ENCODE results near the gene C19orf85. TPM values are rescaled to one million over a fixed set of nuclear protein-coding genes. Genes with fewer than 3 reads are reported as not detected.

The C19orf85 gene
- total RNA-seq, 1 experiment from 2014 or later: not detected

DNA sequence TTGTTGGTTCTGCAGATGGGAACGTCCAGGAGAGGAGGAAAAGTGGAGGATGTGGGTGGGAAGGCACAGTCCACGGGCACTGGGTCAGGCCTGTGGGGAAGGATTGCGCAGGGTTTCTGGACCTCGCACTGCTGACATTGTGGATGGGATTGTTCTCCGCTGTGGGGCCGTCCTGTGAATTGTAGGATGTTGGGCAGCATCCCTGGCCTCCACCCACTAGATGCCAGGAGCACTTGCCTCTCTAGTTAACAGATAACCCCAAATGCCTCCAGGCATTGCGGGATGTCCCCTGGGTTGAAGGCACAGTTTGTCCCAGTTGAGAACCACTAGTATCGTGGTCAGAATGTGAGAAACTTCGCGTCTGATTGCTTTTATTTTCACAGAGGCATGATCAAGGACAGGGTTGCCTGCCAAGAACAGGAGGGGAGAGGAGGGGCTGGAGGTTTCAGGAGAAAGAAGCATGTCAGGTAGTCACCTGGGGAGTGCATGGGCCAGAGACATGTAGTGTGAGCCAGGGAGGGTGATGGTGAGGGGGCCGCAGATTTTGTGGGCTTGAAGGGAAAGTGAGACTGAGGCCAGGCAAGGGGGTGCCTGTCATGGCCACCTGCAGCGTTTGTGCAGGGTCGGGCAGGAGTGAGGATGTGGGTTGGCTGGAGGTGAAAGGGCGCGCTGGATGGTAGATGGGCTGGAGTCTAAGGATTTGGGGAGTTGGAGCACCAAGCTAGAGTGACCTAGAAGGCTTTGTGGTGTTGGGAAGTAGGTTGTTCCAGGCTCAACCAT is 15.1 kb upstream of the C19orf85 start:
- CTCF ChIA-PET: interaction anchor here (0.9 kb wide), 1 partner anchor 12 kb away, joined by 4 read pairs; no protein-coding TSS in a partner anchor
- intact Hi-C loops (cut with micrococcal nuclease; ENCODE audit: unreplicated experiment): no loop called here
- peaks cover 14% of the 10 kb centered on the region for H3K4me1 ChIP-seq
- Mint-ChIP-seq H3K36me3 (ENCODE audit: insufficient read depth, unreplicated experiment) (peaks cover 24% of the 10 kb centered on the region), H3K4me1 (ENCODE audit: low read depth, unreplicated experiment) (peaks cover 19% of the 10 kb centered on the region), H3K4me3 (ENCODE audit: unreplicated experiment) (no peak overlapping the region), H3K9me3 (ENCODE audit: unreplicated experiment) (no peaks in the 10 kb centered on the region), H3K27me3 (ENCODE audit: insufficient read depth, unreplicated experiment) (no peaks in the 10 kb centered on the region), H3K27ac (ENCODE audit: unreplicated experiment) (no peak overlapping the region)
- BruUV-seq (replicated peaks): no TSS peak
- no peaks in the 10 kb centered on the region for H3K27me3 ChIP-seq (replicated peaks; ENCODE audit: control insufficient read depth, insufficient read depth, low read length)
- H3K36me3 ChIP-seq (ENCODE audit: control insufficient read depth, insufficient read depth, low read length): no peaks in the 10 kb centered on the region; the same call in 1 of the 2 replicates
- TF ChIP-seq, protein P1, sequence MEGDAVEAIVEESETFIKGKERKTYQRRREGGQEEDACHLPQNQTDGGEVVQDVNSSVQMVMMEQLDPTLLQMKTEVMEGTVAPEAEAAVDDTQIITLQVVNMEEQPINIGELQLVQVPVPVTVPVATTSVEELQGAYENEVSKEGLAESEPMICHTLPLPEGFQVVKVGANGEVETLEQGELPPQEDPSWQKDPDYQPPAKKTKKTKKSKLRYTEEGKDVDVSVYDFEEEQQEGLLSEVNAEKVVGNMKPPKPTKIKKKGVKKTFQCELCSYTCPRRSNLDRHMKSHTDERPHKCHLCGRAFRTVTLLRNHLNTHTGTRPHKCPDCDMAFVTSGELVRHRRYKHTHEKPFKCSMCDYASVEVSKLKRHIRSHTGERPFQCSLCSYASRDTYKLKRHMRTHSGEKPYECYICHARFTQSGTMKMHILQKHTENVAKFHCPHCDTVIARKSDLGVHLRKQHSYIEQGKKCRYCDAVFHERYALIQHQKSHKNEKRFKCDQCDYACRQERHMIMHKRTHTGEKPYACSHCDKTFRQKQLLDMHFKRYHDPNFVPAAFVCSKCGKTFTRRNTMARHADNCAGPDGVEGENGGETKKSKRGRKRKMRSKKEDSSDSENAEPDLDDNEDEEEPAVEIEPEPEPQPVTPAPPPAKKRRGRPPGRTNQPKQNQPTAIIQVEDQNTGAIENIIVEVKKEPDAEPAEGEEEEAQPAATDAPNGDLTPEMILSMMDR (IDR thresholded peaks at IDR 0.05; ENCODE audit: insufficient read depth in 1 of 2, low read depth in 1 of 2, low read length in 1 of 2, severe bottlenecking in 1 of 2, unreplicated experiment in 1 of 2): no peak
- DNase-seq: no peak
- POLR2A ChIA-PET: interaction anchor here (0.6 kb wide), 1 partner anchor 118 kb away, joined by 3 read pairs; no protein-coding TSS in a partner anchor
- H3K4me3 ChIP-seq (ENCODE audit: low read depth, low read length): no peak overlapping the region
- no peaks in the 10 kb centered on the region for H3K9me3 ChIP-seq

DNA sequence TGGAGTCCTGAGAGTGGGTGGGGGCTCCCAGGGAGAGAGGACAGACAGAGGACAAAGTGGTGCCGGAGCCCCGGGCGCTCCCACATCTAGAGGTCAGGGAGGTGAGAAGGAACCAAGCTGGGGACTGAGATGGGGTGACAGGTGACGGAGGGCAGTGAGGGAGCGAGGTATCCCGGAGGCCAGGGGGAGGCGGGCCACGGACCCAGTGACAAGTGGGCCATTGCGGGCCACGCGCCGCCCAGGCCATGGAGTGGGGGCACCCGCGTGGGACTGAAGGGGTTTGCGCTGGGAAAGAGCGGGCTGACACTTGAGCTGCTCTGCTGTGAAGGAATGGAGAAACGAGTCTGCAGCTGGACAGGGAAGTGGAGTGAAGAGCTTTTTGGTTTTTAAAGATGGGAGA is 14.5 kb upstream of the C19orf85 start:
- CTCF ChIA-PET: interaction anchor here (0.9 kb wide), 1 partner anchor 12 kb away, joined by 4 read pairs; no protein-coding TSS in a partner anchor
- POLR2A ChIA-PET: interaction anchor here (0.6 kb wide), 1 partner anchor 118 kb away, joined by 3 read pairs; no protein-coding TSS in a partner anchor
- Mint-ChIP-seq H3K27me3 (ENCODE audit: insufficient read depth, unreplicated experiment) (no peaks in the 10 kb centered on the region), H3K4me1 (ENCODE audit: low read depth, unreplicated experiment) (peaks cover 19% of the 10 kb centered on the region), H3K27ac (ENCODE audit: unreplicated experiment) (peak overlapping the region; percentile 36), H3K36me3 (ENCODE audit: insufficient read depth, unreplicated experiment) (peaks cover 19% of the 10 kb centered on the region), H3K9me3 (ENCODE audit: unreplicated experiment) (no peaks in the 10 kb centered on the region), H3K4me3 (ENCODE audit: unreplicated experiment) (no peak overlapping the region)
- intact Hi-C loops (cut with micrococcal nuclease; ENCODE audit: unreplicated experiment): no loop called here
- no peak overlapping the region for H3K4me3 ChIP-seq (ENCODE audit: low read depth, low read length)
- H3K4me1 ChIP-seq: peaks cover 14% of the 10 kb centered on the region
- no TSS peak for BruUV-seq (replicated peaks)
- no peaks in the 10 kb centered on the region for H3K9me3 ChIP-seq
- H3K36me3 ChIP-seq (ENCODE audit: control insufficient read depth, insufficient read depth, low read length): no peaks in the 10 kb centered on the region; the same call in 1 of the 2 replicates
- TF ChIP-seq, protein P1 (IDR thresholded peaks at IDR 0.05; ENCODE audit: insufficient read depth in 1 of 2, low read depth in 1 of 2, low read length in 1 of 2, severe bottlenecking in 1 of 2, unreplicated experiment in 1 of 2): no peak
- DNase-seq: no peak
- no peaks in the 10 kb centered on the region for H3K27me3 ChIP-seq (replicated peaks; ENCODE audit: control insufficient read depth, insufficient read depth, low read length)

DNA sequence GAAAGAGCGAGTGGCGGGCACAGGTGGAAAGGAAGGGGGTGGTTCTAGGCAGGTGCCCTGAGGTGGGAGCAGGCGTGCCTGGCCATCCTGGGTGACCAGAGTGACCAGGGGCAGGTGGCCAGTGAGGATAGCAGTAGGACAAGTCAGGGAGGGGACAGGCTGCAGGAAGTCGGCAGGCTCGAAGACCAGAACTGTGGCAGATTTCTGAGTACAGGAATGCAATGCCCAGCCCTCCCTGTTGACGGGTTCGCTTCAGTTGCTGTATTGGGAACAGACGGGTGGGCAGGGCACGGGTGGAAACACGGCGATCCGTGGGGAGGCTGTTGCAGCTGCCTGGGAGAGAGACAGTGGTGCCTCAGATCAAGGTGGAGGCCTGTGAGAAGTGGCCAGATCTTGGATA is 13.8 kb upstream of the C19orf85 start:
- POLR2A ChIA-PET: no interaction called here
- intact Hi-C loops (cut with micrococcal nuclease; ENCODE audit: unreplicated experiment): no loop called here
- no TSS peak for BruUV-seq (replicated peaks)

More for the DNA sequence above, 13.8 kb upstream of the C19orf85 start:
- no peak for DNase-seq
- CTCF ChIA-PET: no interaction called here
- Mint-ChIP-seq H3K4me3 (ENCODE audit: unreplicated experiment) (peak overlapping the region; percentile 94), H3K36me3 (ENCODE audit: insufficient read depth, unreplicated experiment) (peaks cover 19% of the 10 kb centered on the region), H3K27me3 (ENCODE audit: insufficient read depth, unreplicated experiment) (no peaks in the 10 kb centered on the region), H3K9me3 (ENCODE audit: unreplicated experiment) (no peaks in the 10 kb centered on the region), H3K4me1 (ENCODE audit: low read depth, unreplicated experiment) (peaks cover 19% of the 10 kb centered on the region), H3K27ac (ENCODE audit: unreplicated experiment) (peak overlapping the region; percentile 36)
- Histone ChIP-seq H3K36me3 (ENCODE audit: control insufficient read depth, insufficient read depth, low read length) (no peaks in the 10 kb centered on the region), H3K27me3 (replicated peaks; ENCODE audit: control insufficient read depth, insufficient read depth, low read length) (no peaks in the 10 kb centered on the region), H3K9me3 (no peaks in the 10 kb centered on the region), H3K4me1 (peaks cover 14% of the 10 kb centered on the region), H3K4me3 (ENCODE audit: low read depth, low read length) (no peak overlapping the region)
- TF ChIP-seq, protein P1 (IDR thresholded peaks at IDR 0.05; ENCODE audit: insufficient read depth in 1 of 2, low read depth in 1 of 2, low read length in 1 of 2, severe bottlenecking in 1 of 2, unreplicated experiment in 1 of 2): no peak
